GM18526 (cell line): ENCODE data around the gene GATA6.

ENCODE experiments used
- POLR2A ChIP-seq: IDR thresholded peaks from 3 replicates; pipeline ENCODE4 v1.6.1; 2011; ENCODE audit not compliant: insufficient read length; ENCODE audit errors: extremely low read depth

The GATA6 gene

DNA sequence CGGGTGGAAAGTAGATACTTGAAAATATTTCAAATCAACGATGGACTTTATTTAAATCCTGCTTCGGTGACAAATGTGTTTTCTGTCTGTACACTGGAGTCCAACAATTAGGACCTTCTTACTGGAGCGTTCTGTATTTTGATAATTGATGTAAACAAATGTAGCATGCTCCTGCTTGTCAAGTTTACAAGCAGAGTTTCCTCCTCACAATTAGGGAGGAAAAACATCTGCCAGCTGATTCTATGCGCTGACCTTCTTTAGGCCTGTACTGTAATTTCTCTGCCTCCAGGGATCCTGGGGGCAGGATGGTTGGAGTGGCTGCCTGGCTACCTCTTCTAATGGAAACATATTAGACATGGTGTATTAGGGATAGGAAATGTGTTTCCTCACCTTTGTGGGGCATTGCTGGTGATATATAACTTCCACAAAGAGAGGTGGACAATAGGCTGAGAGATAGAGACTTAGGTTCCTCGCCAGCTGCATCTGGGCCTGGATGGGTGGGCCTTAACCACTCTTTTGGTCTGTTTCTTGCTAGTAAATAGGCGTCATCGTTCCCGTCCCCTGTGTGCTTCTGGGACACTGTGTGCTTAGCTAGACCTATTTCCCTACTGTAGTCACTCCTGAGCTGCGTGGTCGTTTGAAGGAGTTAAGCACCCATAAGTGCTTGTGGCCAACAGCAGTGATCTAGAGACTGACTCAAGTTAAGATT is 19.3 kb downstream of the GATA6 start:
- no peak for TF ChIP-seq POLR2A

DNA sequence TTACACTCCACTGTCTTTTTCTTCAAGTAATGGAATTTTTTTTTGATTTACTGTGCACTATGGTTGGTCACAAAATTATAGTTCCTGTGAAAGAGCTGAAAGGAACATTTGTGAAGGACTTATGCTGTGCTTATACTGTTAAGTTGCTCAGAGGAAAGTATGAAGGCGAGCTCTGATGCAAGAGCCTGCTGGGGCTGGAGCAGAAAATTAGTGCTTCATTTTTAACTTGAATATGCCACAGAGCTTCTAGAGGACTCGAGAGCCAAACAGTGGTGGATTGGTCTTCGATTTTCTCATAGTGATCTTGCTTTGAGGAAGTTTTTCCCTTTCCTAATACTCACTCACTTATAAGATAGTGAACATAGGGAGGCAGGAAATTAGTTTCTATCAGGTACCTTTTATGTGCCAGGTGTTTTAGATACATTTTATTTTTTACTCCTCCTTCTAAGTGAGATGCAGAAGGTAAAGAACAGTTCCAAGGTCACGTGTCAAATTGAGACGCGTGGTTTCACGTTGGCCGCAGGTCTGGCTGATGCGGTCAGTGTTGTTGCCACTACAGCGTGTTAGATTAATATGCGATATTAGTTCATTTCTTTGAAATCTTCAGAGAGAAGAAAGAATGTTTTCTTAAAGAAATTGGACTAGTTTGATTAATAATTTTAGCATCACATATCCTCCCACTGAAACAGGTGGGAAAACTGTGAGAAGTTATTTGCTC is 20.2 kb downstream of the GATA6 start:
- no peak for TF ChIP-seq POLR2A

DNA sequence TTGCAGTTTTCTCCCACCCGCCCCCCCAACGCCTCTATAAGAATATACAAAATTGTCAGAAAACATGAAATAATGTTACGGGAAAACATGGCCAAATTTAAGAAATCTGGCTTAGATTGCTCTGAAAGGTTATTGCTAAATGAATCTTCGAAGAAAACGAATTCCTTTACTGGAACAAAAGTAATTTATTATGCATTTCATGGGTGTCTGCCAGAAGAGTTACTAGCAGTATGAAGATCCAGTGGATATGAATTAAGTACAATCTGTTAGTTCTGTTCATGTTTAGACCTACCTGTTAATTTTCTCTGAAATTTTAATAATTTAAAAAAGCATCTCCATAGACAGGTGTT is 21.9 kb downstream of the GATA6 start:
- TF ChIP-seq POLR2A = no peak

DNA sequence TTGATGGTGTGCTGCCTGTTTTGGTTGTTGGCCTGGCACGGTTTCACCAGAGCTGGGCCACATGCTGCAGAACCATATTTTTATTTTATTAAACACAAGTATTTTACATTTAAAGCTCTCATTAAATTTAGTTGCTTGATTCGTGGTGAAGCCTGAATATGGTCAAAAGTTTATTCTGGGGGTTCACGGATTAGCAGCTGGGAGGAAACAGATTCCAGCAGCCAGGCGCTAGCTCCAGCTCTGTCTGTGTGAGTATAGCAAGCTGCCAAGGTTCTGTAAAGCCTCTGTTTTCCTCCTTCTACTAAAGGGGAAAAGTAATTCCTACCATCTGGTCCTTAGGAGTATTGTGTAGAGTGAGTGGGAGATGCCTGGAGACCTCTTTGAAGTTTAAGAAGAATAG is 22.5 kb downstream of the GATA6 start:
- TF ChIP-seq POLR2A = no peak

DNA sequence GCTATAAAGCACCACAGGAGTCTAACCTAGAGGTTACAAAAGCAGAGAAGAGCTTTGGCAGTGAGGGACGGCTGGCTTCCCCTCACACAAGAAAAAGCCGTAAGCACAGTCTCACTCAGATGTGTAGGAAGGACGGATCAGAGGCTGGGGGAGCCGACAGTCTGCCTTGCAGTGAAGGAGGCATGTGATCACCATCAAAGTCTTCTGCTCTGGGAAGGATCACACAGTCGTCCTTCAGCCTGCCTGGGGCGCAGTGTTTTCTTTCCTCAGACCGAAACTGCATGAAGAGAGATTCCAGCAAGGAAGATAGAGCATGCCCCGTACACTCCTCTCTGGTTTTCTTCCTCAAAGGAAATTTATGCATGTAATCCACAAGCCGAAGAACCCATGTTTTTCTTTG is 24.1 kb downstream of the GATA6 start:
- TF ChIP-seq POLR2A = no peak

DNA sequence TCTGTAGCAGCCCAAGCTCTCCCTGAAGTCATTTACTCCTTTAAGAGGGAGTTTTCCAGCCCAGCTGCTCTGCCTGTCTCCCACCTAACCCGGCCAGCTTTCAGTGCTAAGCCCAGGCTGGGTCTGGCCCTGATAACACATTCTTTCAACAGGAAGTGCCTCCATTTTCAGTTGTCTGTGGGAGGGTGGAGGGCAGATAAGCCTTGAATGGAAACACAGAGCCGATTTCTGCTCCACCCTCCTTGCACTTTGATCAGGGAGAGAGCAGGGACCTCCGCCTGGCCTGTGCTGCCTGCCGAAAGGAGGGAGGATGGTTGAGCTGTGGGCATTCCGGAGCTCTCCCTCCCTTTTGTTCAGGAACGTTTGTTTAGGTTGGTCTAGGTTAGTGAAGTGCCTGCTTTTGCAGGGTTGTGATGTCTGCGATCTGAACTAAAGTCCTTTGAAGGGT is 24.8 kb downstream of the GATA6 start:
- no peak for TF ChIP-seq POLR2A

DNA sequence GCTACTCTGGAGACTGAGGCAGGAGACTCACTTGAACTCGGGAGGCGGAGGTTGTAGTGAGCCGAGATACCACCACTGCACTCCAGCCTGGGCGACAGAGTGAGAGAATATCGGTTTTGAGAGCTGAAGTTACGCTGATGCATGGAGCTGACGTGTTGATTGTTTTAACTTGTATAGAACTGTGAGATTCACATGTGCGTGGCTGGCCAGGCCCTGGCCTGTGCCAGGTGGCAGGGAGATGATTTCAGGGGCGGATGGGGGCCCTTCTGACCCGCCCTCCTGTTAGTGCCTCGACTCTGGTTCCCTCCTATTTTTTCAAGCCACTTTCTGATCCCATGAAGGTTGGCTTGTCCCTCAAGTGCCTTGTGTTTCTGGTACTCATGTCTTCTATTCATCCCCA is 25.7 kb downstream of the GATA6 start:
- TF ChIP-seq POLR2A = no peak

DNA sequence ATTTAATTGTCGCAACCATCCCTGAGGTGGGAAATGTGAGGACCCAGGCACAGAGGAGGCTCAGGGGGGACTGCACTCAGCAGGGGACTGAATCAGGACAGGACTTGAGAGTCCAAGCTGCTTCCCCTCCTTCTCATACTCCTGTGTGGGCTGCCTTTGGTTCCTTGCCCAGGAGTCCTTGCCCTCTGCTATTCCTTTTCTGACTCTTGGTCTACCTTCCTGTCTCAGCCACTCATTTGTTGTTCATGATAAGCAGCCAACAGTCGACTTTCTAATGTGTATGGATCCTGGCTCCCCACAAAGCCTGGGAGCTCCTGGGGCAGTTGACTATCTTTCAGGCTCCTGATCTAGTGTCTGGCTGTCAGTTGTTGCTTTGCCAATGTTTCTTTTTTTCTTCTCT is 28.3 kb downstream of the GATA6 start:
- TF ChIP-seq POLR2A = no peak

DNA sequence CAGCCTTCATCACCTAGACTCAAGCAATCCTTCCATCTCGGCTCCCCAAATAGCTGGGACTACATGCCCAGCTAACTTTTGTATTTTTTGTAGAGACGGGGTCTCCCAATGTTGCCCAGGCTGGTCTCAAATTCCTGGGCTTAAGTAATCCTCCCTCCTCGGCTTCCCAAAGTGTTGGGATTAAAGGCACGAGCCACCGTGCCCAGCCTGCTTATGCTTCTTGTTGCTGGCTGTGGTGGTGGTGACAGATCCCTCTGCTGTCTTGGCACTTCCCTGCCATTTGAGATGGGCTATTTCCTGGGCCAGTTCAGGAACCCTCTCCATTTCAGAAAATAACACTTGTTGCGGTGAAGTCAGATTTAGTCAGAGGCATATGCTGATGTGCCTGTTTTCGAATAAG is 28.8 kb downstream of the GATA6 start:
- no peak for TF ChIP-seq POLR2A

DNA sequence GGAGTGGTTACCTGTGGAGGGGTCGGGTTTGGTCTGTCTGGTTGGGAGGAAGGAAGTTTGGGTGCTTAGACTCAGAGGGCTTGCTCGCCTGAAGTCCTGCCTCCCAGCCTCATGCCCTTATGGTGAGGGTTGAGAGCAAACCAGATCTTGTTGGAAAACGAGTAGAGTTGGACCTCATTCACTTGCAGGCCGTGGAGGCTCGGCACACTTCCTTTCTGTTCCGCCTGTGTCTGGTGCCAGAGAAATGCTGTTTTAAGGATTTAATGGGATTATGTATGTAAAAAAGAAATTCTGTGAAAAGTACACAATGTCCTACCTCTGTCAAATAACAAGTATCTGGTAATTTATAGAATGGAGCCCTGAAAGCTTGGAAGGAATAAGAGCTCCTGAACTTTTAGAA is 29.6 kb downstream of the GATA6 start:
- no peak for TF ChIP-seq POLR2A

DNA sequence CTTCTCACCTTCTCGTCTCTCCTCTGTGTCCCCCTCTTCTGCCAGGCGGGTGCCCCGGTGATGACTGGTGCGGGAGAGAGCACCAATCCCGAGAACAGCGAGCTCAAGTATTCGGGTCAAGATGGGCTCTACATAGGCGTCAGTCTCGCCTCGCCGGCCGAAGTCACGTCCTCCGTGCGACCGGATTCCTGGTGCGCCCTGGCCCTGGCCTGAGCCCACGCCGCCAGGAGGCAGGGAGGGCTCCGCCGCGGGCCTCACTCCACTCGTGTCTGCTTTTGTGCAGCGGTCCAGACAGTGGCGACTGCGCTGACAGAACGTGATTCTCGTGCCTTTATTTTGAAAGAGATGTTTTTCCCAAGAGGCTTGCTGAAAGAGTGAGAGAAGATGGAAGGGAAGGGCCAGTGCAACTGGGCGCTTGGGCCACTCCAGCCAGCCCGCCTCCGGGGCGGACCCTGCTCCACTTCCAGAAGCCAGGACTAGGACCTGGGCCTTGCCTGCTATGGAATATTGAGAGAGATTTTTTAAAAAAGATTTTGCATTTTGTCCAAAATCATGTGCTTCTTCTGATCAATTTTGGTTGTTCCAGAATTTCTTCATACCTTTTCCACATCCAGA is 31.3 kb downstream of the GATA6 start:
- TF ChIP-seq POLR2A = no peak

DNA sequence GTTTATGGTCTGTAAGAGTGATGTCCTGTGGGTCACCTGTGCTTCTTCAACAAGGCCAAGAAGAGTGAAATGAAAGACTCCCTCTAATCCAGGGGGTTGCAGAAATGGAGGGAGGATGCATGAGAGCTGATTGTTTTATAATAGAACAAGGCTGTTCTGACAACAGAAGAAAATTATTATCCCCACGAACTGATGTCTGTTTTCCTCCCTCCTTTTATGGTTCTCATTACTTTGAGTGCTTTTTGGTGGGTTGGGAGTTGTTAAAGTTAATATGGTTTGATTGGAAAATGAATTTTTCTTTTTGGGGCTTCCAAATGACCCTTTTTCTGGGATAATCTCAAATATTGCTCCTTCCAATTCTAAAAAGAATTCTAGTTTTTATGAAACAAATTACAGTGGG is 33.6 kb downstream of the GATA6 start:
- TF ChIP-seq POLR2A = no peak

DNA sequence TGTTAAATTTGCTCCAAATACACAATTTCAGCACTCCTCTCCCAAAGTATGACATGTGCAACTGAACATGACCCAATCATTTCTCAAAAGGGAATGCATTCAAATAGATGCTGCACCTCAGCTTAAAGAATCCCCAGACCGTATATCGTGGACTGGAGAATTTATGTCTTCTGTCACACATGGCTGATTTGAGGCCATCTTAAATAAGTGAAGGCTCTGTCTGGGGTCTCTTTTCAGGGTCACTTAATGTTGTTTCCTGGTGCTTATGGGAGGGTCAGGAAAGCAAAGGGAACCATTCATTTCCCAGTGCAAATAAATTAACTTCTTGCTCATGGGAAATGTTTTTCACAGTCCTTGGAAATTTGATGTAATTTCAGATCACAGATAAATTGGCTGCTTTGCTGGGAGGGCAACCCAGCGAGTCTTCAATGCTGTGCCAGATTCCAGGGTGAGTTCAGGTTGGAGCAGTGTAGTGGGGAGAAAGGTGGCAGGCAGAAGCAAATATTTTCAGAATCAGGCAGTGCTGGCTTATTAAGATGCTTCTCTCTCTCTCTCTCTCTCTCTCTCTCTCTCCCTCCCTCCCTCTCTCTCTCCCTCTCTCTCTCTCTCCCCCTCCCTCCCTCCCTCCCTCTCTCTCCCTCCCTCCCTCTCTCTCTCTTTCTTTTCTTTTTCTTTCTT is 34.3 kb downstream of the GATA6 start:
- TF ChIP-seq POLR2A = no peak

DNA sequence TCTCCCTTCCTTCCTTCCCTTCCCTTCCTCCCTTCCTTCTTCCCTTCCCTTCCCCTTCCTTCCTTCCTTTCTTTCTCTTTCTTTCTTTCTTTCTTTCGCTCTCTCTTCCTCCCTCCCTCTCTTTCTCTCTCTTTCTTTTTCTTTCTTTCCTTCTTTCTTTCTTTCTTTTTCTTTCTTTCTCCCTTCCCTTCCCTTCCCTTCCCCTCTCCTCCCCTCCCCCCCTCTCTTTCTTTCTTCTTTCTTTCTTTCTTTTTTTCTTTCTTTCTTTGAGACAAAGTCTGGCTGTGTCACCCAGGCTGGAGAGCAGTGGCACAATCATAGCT is 34.8 kb downstream of the GATA6 start:
- no peak for TF ChIP-seq POLR2A

DNA sequence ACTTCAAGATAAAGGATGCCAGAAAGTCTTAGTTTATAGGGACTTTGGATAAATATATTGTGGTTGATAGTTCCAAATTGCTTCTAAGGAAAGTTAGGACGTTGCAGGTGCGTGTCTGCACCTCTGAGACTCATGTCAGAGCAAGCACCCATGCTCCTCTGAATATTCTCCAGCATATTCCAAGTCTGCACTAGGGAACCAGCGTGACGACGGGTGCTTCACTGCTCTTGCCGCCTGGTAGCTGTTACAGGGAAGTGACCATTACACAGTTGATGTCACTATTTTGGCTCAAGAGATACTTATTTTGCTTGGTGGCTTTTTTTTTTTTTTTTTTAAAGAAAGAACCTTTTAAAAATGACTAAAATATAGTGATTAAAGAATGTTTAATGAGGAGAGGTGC is 35.6 kb downstream of the GATA6 start:
- no peak for TF ChIP-seq POLR2A
